Measurements from ENCODE around the gene HS2ST1.

DNA sequence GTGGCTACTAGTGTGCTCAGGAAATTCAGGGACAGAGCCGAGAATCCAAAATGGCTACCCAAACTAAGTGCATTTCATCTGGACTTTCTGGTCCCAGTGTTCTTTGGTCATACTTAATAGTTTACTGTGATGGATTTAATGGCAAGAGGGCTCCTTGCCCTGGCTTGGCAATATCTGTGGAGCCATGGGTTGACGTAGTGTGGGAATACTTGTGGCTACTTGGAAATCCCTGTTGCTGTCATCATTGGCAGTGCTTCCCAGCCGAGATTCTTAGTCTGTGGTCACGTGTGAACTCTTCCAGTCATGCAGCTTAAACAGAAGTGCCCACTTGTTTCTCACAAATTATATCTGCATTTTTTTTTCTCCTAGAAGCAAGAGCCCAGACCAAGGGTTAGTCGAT lies 198.9 kb downstream of the HS2ST1 start:
- TF ChIP-seq POLR2A (IDR thresholded peaks at IDR 0.05), result no peak
- TF ChIP-seq, protein P1, sequence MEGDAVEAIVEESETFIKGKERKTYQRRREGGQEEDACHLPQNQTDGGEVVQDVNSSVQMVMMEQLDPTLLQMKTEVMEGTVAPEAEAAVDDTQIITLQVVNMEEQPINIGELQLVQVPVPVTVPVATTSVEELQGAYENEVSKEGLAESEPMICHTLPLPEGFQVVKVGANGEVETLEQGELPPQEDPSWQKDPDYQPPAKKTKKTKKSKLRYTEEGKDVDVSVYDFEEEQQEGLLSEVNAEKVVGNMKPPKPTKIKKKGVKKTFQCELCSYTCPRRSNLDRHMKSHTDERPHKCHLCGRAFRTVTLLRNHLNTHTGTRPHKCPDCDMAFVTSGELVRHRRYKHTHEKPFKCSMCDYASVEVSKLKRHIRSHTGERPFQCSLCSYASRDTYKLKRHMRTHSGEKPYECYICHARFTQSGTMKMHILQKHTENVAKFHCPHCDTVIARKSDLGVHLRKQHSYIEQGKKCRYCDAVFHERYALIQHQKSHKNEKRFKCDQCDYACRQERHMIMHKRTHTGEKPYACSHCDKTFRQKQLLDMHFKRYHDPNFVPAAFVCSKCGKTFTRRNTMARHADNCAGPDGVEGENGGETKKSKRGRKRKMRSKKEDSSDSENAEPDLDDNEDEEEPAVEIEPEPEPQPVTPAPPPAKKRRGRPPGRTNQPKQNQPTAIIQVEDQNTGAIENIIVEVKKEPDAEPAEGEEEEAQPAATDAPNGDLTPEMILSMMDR (IDR thresholded peaks at IDR 0.05), result no peak

Measured in thyroid gland (tissue), 4 donors.